WTC11 (cell line): ENCODE data around the gene FBLN2.

Experiments used
- GABPB1 ChIP-seq: sonication (generic); formaldehyde crosslinking; IDR thresholded peaks from 2 replicates; pipeline ENCODE4 v1.8.1; 2023; ENCODE audit warnings: mild to moderate bottlenecking, missing genetic modification reagents
- TEAD4 ChIP-seq: sonication (generic); formaldehyde crosslinking; IDR thresholded peaks from 2 replicates; pipeline ENCODE4 v1.8.0; 2022; ENCODE audit warnings: mild to moderate bottlenecking, missing genetic modification reagents
- ZNF121 ChIP-seq: sonication (generic); formaldehyde crosslinking; IDR thresholded peaks from 2 replicates; pipeline ENCODE4 v1.8.0; 2023; ENCODE audit warnings: missing genetic modification reagents
- ZNF232 ChIP-seq: sonication (generic); formaldehyde crosslinking; IDR thresholded peaks from 2 replicates; pipeline ENCODE4 v1.8.0; 2022; ENCODE audit warnings: mild to moderate bottlenecking, missing genetic modification reagents
- ZNF396 ChIP-seq: fragments of 250-450 bp; sonication (Bioruptor Pico); IDR thresholded peaks from 2 replicates; pipeline ENCODE4 v1.8.0; 2021; ENCODE audit warnings: mild to moderate bottlenecking, moderate library complexity, borderline replicate concordance
- ZNF671 ChIP-seq: fragments of 250-450 bp; sonication (Bioruptor Pico); IDR thresholded peaks from 2 replicates; pipeline ENCODE4 v1.8.0; 2021; ENCODE audit warnings: mild to moderate bottlenecking
- TF ChIP-seq, protein P1 (sequence below): sonication (generic); formaldehyde crosslinking; IDR thresholded peaks from 2 replicates; pipeline ENCODE4 v1.8.0; 2022; ENCODE audit warnings: mild to moderate bottlenecking, missing genetic modification reagents
- TF ChIP-seq, protein P2 (sequence below): sonication (generic); formaldehyde crosslinking; conservative IDR thresholded peaks from 2 replicates; pipeline ENCODE4 v1.8.1; 2022; ENCODE audit warnings: mild to moderate bottlenecking, missing genetic modification reagents
- TF ChIP-seq, protein P3 (sequence below): sonication (generic); formaldehyde crosslinking; IDR thresholded peaks from 2 replicates; pipeline ENCODE4 v1.8.1; 2023; ENCODE audit warnings: mild to moderate bottlenecking, moderate library complexity, missing genetic modification reagents
- TF ChIP-seq, protein P4 (sequence below): fragments of 200-600 bp; IDR thresholded peaks from 2 replicates; pipeline ENCODE4 v1.8.0; 2022; ENCODE audit warnings: antibody characterized with exemption

DNA sequence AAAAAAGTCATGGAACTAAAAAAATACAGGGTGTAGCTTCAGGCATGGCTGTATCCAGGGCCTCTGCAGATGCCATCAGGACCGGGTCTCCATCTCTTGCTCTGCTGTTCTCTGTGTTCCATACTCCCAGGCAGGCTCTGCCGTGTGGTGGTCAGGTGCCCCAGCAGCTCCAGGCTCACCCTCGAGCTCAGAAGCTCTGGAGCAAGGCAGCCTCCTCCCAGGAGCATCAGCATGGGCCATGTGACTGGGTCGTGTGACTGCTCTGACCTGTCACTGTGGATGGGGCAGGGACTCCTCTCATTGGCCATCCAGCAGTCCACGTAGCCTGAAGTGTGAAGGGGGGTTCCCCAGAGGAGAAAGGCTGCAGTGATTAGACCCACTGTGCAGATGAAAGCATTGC lies 8.5 kb downstream of the FBLN2 start:
- TF ChIP-seq TEAD4 (CRISPR knock-in tag), result no peak
- TF ChIP-seq, protein P1, sequence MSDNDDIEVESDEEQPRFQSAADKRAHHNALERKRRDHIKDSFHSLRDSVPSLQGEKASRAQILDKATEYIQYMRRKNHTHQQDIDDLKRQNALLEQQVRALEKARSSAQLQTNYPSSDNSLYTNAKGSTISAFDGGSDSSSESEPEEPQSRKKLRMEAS, result no peak
- TF ChIP-seq ZNF396 (CRISPR knock-in tag), result no peak
- no peak for TF ChIP-seq ZNF671 (CRISPR knock-in tag)
- no peak for TF ChIP-seq ZNF121
- TF ChIP-seq, protein P2, sequence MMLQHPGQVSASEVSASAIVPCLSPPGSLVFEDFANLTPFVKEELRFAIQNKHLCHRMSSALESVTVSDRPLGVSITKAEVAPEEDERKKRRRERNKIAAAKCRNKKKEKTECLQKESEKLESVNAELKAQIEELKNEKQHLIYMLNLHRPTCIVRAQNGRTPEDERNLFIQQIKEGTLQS (CRISPR knock-in tag), result no peak
- TF ChIP-seq, protein P3, sequence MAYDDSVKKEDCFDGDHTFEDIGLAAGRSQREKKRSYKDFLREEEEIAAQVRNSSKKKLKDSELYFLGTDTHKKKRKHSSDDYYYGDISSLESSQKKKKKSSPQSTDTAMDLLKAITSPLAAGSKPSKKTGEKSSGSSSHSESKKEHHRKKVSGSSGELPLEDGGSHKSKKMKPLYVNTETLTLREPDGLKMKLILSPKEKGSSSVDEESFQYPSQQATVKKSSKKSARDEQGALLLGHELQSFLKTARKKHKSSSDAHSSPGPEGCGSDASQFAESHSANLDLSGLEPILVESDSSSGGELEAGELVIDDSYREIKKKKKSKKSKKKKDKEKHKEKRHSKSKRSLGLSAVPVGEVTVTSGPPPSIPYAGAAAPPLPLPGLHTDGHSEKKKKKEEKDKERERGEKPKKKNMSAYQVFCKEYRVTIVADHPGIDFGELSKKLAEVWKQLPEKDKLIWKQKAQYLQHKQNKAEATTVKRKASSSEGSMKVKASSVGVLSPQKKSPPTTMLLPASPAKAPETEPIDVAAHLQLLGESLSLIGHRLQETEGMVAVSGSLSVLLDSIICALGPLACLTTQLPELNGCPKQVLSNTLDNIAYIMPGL (CRISPR knock-in tag), result no peak
- TF ChIP-seq GABPB1 (CRISPR knock-in tag), result no peak
- TF ChIP-seq, protein P4, sequence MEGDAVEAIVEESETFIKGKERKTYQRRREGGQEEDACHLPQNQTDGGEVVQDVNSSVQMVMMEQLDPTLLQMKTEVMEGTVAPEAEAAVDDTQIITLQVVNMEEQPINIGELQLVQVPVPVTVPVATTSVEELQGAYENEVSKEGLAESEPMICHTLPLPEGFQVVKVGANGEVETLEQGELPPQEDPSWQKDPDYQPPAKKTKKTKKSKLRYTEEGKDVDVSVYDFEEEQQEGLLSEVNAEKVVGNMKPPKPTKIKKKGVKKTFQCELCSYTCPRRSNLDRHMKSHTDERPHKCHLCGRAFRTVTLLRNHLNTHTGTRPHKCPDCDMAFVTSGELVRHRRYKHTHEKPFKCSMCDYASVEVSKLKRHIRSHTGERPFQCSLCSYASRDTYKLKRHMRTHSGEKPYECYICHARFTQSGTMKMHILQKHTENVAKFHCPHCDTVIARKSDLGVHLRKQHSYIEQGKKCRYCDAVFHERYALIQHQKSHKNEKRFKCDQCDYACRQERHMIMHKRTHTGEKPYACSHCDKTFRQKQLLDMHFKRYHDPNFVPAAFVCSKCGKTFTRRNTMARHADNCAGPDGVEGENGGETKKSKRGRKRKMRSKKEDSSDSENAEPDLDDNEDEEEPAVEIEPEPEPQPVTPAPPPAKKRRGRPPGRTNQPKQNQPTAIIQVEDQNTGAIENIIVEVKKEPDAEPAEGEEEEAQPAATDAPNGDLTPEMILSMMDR, result no peak
- no peak for TF ChIP-seq ZNF232
